Stimulated activated CD8-positive, alpha-beta memory T cell treated with anti-CD3 and anti-CD28 coated beads, Interleukin-15, amount 100 ng/mL, for 4 hours (primary cell): Measurements from ENCODE around the gene ADGRD2.
A peak's percentile ranks its signal among the peaks of the same experiment; 100 is the strongest.
"Not testable (repeated sequence)": the region's sequence is repeated elsewhere in the genome, so short reads cannot be mapped to it uniquely, and the experiment has no call there.

Source experiments
- DNase-seq, 2 donors: peaks; one replicate each; pipeline ENCODE4 v3.0.0-alpha.2; 2020; ENCODE audit warnings: low read depth in 2 of 2

ADGRD2 gene, protein sequence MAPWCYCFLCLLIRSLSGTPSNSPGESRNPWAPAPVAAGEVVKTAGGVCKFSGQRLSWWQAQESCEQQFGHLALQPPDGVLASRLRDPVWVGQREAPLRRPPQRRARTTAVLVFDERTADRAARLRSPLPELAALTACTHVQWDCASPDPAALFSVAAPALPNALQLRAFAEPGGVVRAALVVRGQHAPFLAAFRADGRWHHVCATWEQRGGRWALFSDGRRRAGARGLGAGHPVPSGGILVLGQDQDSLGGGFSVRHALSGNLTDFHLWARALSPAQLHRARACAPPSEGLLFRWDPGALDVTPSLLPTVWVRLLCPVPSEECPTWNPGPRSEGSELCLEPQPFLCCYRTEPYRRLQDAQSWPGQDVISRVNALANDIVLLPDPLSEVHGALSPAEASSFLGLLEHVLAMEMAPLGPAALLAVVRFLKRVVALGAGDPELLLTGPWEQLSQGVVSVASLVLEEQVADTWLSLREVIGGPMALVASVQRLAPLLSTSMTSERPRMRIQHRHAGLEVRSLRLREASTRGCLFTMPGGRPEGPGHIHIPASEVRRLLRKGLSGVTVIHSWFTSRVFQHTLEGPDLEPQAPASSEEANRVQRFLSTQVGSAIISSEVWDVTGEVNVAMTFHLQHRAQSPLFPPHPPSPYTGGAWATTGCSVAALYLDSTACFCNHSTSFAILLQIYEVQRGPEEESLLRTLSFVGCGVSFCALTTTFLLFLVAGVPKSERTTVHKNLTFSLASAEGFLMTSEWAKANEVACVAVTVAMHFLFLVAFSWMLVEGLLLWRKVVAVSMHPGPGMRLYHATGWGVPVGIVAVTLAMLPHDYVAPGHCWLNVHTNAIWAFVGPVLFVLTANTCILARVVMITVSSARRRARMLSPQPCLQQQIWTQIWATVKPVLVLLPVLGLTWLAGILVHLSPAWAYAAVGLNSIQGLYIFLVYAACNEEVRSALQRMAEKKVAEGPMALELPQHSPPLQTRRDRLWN

GRCh38 chr9:124450241-124450924, at the start of gene ADGRD2:
TSS of gene ADGRD2 (plus strand) at chr9:124450451. CDS start at chr9:124451667, 1,216 bp downstream.
- no peak for DNase-seq

DNA sequence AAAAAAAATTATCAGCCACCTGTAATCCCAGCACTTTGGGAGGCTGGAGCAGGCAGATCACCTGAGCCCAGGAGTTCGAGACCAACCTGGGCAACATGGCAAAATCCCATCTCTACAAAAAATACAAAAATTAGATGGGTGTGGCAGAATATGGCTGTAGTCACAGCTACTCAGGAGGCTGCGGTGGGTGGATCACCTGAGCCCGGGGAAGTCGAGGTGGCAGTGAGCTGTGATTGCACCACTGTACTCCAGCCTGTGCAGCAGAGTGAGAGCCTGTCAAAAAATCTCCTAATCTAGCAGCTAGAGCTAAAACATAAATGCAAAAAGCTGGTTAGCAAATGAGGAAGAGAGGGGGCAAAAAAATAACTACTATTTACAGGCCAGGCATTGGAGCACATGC, 47.0 kb upstream of the ADGRD2 start:
- DNase-seq, result no peak

DNA sequence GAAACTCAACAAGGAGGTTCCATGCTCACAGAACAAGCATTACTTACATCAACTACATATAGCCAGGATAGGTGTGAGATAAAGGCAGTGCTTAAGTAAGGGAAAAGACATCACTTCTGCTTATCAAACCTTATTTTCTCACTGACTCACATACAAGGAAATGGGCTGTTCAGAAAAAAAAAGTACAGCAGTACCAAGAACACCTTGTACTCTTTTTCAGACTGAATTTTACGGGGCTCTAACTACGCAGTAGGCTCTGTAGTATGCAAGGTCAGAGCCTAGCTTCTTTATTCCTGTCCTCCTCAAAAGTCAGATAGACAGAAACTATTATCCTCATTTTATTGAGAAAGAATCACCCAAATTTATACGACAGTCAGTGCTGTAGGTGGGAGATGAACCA, 40.8 kb upstream of the ADGRD2 start:
- no peak for DNase-seq

DNA sequence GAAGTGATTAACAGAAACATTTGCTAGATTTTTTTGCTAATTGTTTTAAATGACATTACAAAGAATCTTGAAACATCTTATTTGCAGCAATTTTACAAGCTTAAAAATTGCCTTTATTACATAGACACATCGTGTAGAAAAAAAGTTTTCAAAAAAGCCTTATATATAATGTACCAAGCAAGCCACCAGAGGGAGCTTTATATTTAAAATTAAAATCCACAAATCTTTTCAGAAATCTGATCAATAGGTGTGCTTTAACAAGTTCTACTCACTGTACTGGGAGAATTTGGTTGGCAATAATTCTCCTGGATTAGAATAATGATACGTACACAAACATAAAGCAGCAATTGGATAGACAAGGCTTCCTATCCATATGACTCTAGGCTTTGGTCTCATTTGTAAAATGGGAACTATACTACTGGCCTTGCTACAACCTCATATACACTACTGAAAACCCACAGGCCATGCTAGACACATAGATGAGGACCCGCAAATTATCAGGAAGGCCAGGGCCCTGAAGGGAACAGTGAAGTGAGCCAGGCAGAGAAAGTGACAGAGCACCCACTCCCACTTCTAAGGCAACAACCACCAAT, 39.8 kb upstream of the ADGRD2 start:
- DNase-seq, result no peak

- no peak for DNase-seq
Observed at GRCh38 chr9:124411514-124412227, 38.6 kb upstream of the ADGRD2 start.

- DNase-seq, result no peak
Observed at GRCh38 chr9:124412228-124412575, 38.0 kb upstream of the ADGRD2 start.

GRCh38 chr9:124414612-124415011, 35.6 kb upstream of the ADGRD2 start:
- no peak for DNase-seq

DNA sequence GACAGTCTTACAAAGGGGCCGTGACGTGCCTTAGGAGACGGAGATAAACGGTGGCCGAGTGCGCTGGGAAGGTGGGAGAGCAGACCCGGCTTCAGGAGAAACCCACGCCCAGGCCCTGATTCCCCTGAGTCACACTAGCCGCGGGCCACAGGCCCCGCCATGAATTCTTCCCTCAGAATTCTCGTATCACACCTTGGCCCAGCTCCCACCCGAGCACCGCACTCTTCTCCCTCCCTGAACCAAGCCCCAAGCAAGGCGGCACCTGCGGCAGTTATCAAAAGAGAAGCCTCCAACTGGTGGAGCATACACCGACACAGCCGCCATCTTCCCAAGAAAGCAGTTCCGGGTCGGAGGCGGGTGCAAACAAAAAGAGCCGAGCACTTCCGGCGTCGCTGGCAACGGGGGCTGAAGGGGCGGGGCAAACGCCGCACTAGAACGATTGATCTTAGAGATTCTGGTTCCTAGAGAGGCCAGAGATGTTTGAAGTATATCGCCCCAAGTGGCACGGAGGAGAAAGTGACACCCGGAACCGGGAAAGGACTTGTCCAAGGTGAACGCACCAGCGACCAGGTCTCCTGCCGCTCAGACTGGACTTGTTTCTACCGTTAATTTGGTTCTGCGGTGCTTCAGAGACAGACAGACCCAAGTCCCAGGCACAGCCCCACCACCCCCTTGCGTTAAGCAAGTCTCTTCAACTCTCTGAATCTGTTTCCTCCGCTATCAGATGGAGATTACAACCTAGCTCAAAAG, 35.0 kb upstream of the ADGRD2 start, which contains the start of gene PSMB7:
Gene PSMB7 (minus strand): TSS at position 341 of the 750 bp plus-strand sequence. CDS start 17 bp downstream, at position 324.
- DNase-seq, result peak; percentile 92 to 96

DNA sequence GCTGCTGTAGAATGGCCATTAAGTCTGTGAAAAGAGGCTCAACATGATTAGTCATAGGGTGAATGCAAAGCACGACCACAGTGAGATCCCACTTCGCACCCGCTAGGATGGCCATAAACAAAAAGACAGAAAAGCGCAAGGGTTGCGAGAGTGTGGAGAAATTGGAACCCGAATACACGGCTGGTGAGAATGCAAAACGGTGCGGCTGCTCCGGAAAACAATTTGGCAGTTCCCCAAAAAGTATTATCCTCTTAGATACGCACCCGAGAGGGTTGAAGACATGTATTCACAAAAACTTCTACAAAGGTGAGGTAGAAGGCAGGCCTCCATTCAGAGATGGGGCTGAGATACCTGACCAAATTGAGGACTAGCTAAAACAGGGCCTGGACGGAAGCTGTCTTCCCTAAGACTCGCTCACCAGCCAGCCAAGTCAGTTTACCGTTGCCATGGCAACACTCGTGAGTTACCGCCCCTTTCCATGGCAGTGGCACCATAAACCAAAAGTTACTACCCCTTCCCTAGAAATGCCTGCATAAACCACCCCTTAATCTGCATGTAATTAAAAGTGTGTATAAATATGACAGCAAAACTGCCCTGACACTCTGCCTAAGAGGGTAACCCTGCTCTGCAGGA, 34.3 kb upstream of the ADGRD2 start:
- no peak for DNase-seq

DNA sequence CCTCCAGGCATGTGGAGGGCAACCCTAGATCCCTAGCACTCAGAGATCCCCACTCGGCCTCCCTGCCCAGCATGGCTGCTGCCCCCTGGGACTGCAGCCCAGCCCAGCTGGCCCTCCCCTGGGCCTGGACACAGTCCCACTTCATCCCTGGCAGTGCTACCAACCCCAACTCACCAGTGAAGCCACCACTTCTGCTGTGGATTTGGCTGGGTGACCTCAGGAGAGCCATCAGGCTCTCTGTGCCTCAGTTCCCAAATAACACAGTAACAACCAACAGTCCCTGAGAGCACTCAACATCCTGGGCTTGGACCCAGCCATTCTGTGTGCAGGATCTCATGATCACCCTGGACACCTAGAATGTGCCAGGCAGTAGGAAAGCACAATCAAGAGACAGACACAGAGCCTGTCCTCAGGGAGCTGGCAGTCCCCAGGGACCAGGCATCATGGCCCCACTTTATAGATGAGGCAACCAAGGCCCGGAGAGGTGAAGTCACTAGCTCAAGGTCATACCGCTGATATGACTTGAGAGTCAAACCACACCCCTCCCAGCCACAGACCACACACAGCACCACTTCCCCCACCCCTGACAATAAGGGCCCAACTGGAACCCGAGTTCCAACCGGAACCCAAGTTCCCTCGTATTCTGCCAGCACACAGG, 30.3 kb upstream of the ADGRD2 start:
- no peak for DNase-seq

DNA sequence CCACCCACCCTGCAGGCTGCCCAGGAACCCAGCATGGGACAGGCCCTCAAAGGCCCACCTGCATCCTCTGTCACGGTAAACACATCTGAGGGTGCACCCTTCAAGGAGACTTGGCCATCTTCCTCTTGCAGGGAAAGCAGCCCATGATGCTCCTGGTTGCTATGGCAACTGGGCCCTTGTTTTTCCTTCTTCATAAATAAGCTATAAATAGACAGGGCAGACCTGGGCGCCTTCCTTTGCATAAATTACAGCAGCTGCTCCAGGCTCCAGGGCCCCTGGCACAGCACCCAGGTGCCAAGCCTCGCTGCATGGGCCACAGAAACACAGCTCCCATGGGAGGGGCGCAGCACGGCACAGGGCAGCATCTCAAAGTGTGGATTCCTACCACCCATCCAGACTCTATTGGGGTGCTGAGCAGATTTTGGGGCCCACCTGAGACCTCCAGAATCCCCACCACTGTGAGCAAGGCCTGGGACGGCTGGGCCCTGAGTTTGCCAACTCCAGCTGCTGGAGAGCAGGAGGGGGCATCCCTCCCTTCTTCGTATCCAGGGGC, 29.2 kb upstream of the ADGRD2 start:
- DNase-seq, result no peak

- no peak for DNase-seq
Observed at GRCh38 chr9:124423155-124423554, 27.1 kb upstream of the ADGRD2 start.

DNA sequence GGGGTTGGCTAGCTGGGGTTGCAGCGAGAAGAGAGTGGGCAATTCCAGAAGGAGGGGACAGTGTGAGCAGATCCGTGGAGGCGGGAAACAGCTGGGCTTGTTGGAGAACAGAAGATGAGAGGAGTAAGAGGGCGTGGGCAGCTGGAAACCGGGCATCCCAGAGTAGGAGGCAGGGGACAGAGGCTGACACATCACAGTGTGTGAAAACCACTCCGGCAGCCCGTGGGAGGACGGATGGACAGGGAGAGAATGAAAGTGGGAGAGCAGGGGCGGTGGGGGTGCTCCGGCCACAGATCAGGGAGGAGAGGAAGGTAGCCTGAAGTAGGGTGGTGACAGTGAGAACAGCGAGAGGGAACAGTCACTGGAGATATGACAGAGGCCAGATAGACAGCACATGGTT, 26.7 kb upstream of the ADGRD2 start:
- no peak for DNase-seq

- DNase-seq, result not testable (repeated sequence)
Observed at GRCh38 chr9:124425733-124426132, 24.5 kb upstream of the ADGRD2 start.

DNA sequence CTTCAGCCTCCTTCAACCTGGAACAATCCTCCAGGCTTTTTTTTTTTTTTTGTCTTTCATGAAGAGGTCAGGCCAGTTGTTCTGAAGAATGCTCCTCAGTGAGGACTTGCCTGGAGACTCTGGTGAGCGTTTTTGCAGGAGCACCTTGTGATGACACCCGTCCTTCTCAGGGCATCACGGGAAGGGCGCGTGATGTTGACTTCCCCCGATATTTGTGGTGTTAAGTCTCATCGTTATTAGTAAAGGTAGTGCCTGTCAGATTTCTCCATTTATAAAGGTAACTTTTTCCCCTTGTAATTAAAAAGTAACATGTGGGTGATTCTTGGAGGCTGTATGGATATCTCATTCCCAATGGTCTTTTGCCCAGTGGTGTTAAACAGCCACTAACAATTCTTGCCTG, 23.9 kb upstream of the ADGRD2 start:
- DNase-seq, result no peak

DNA sequence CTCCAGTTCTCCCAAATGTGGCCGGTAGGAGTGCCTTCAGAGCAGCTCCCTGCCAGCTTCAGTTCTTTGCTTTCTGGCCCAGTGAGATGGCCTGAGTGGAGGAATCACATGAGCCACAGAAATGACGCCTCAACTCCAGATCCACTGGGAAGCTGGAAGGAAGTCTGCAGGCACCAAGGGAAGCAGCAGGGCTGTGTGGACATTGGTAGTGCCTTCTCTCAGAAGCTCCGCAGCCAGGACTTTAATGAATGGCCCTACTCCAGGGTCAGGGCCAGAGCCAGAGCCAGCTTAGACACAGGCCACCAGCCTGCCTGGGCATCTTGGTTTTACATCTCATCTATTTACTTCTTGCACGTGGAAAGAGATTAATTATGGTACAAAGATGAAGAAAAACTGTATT, 23.0 kb upstream of the ADGRD2 start:
- no peak for DNase-seq

DNA sequence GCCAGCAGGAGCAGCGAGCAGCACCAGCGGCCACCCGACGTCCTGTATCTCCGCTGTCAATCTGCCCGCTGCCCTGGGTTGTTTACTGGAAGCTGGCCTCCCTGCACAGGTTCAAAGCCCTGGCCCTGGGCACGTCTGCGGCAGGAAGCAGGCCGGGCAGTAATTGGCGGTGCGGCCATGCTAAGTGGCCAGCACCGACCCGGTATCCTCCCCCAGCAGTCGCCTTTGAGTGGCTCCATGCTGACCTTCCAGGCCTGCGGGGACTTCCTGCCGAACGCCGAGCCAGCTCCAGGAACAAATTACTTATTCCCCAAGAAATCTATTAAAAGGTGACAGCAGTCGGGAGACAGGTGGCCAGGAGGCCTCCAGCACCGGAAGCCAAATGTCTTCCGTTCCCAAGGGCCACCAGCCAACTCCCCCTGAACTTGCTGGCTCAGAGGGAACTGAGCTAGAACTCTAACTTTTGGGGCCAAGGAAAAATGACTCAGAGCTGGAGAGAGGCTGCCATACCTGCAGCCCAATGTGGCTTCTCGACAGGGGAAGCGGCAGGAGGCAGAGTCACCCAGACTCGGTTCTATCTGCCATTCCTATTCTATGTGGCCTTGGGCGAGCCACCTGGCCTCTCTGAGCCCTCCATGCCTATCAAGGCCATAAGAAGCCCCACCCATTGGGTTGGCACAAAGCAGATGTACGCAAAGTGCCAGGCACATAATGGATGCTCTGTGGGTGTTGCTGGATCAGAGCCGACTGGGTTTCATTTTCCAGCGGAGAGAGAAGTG, 21.3 kb upstream of the ADGRD2 start:
- DNase-seq, result no peak

DNA sequence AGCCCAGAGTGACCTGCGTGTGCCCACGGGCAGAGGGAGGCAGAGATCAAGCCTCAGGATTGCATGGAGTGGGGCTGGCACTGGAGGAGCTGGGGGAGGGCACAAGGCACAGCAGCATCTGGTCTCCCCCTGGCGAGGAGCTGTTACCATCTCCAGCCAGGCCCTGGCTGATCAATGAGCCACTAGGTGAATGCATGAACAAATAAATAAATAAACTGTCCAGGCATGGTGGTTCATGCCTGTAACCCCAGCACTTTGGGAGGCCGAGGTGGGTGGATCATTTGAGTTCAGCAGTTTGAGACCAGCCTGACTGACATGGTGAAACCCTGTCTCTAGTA, 20.8 kb upstream of the ADGRD2 start:
- DNase-seq, result no peak
